ENCODE data around the gene CNPY1.

The CNPY1 gene

GRCh38 chr7:155489862-155490696 lies 56.3 kb downstream of the CNPY1 start:
- no peak for DNase-seq (ENCODE audit: low read depth, low spot score)

- no peak for DNase-seq (ENCODE audit: low read depth, low spot score)
These were observed 57.1 kb downstream of the CNPY1 start for GRCh38 chr7:155489158-155489840.

GRCh38 chr7:155488483-155489127 lies 57.8 kb downstream of the CNPY1 start:
- no peak for DNase-seq (ENCODE audit: low read depth, low spot score)

- DNase-seq (ENCODE audit: low read depth, low spot score) = no peak
These were observed 58.6 kb downstream of the CNPY1 start for GRCh38 chr7:155487509-155488482.

- no peak for DNase-seq (ENCODE audit: low read depth, low spot score)
These were observed 59.4 kb downstream of the CNPY1 start for GRCh38 chr7:155486783-155487508.

GRCh38 chr7:155484483-155485399 lies 61.6 kb downstream of the CNPY1 start:
- no peak for DNase-seq (ENCODE audit: low read depth, low spot score)

- DNase-seq (ENCODE audit: low read depth, low spot score) = no peak
These were observed 62.5 kb downstream of the CNPY1 start for GRCh38 chr7:155483868-155484325.

- DNase-seq (ENCODE audit: low read depth, low spot score) = no peak
These were observed 63.1 kb downstream of the CNPY1 start for GRCh38 chr7:155483245-155483644.

- DNase-seq (ENCODE audit: low read depth, low spot score) = no peak
These were observed 63.7 kb downstream of the CNPY1 start for GRCh38 chr7:155482511-155483183.

GRCh38 chr7:155481764-155482163 lies 64.6 kb downstream of the CNPY1 start:
- no peak for DNase-seq (ENCODE audit: low read depth, low spot score)

- no peak for DNase-seq (ENCODE audit: low read depth, low spot score)
These were observed 68.9 kb downstream of the CNPY1 start for GRCh38 chr7:155477476-155477875.

- no peak for DNase-seq (ENCODE audit: low read depth, low spot score)
These were observed 74.6 kb downstream of the CNPY1 start for GRCh38 chr7:155471718-155472117.

GRCh38 chr7:155470686-155471638 lies 75.4 kb downstream of the CNPY1 start:
- DNase-seq (ENCODE audit: low read depth, low spot score) = no peak

- DNase-seq (ENCODE audit: low read depth, low spot score) = no peak
These were observed 76.2 kb downstream of the CNPY1 start for GRCh38 chr7:155470186-155470487.

GRCh38 chr7:155469311-155470185 lies 76.8 kb downstream of the CNPY1 start:
- no peak for DNase-seq (ENCODE audit: low read depth, low spot score)

- no peak for DNase-seq (ENCODE audit: low read depth, low spot score)
These were observed 77.6 kb downstream of the CNPY1 start for GRCh38 chr7:155468785-155469148.

Data from smooth muscle cell of the brain vasculature (primary cell).